ENCODE data around the gene PDE1C. TPM values are rescaled to one million over a fixed set of nuclear protein-coding genes. Genes with fewer than 3 reads are reported as not detected.
A peak's percentile ranks its signal among the peaks of the same experiment; 100 is the strongest.

PDE1C gene
- total and polyA plus RNA-seq, 2 donors, result 2.4 to 3.1 TPM

DNA sequence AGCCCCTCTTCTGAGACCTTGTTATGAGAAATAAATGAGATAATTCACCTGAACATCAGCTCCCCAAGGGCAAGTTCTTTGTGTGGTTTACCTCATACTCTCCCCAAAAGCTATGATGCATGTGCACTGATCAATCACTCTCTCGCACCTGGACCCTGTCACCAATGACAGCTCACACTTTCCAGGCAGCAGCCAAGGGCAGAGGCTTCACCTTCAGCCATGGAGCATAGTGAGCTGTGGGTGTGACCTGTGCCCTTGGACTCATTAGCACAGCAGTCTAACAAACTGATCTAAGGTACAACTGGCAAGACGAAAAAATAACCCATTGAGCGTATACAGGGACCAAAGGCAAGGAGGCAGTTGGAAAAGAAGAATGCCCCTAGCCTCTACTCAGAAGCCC, 17.0 kb downstream of the PDE1C start:
- H3K36me3 ChIP-seq (ENCODE audit: control insufficient read depth in 2 of 2, insufficient read depth in 2 of 2, low read length in 1 of 2), result no peaks in the 10 kb centered on the region
- no peak overlapping the region for H3K4me3 ChIP-seq (ENCODE audit: low read length in 2 of 2)
- no peak overlapping the region for H3K27ac ChIP-seq (ENCODE audit: low read depth in 1 of 2, low read length in 1 of 2)
- no peaks in the 10 kb centered on the region for H3K4me1 ChIP-seq (ENCODE audit: control insufficient read depth in 2 of 2, insufficient read depth in 2 of 2, low read length in 2 of 2)
- H3K9me3 ChIP-seq (ENCODE audit: control insufficient read depth in 2 of 2, insufficient read depth in 1 of 2, low read length in 1 of 2), result no peaks in the 10 kb centered on the region
- 98% methylated on average over 3 of the region's 3 CpGs for WGBS
- DNase-seq (ENCODE audit: low read depth in 6 of 9, low spot score in 9 of 9), result no peak
- H3K27me3 ChIP-seq (ENCODE audit: control insufficient read depth in 2 of 2, insufficient read depth in 1 of 2, low read length in 1 of 2), result no peaks in the 10 kb centered on the region

DNA sequence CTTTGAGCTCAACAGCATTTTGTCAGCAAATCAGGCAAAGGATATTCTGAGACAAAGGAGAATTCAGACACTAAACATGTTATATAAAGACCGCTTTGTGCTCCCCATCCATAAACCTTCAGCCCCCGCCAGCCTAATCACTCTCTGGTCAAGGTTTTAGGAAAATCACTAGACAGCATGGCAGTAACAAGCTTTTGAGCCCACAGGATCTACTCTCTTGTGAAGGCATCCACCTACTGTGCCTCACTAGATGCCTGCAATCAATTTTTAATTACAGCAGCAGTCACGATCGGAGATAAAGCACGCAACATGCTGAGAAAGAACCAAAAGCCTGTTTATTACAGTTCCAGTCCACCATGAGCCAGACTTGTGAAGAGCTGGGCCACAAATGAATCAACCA, 19.1 kb downstream of the PDE1C start:
- no peaks in the 10 kb centered on the region for H3K9me3 ChIP-seq (ENCODE audit: control insufficient read depth in 2 of 2, insufficient read depth in 1 of 2, low read length in 1 of 2)
- no peak overlapping the region for H3K27ac ChIP-seq (ENCODE audit: low read depth in 1 of 2, low read length in 1 of 2)
- no peaks in the 10 kb centered on the region for H3K36me3 ChIP-seq (ENCODE audit: control insufficient read depth in 2 of 2, insufficient read depth in 2 of 2, low read length in 1 of 2)
- H3K27me3 ChIP-seq (ENCODE audit: control insufficient read depth in 2 of 2, insufficient read depth in 1 of 2, low read length in 1 of 2), result no peaks in the 10 kb centered on the region
- 95% methylated on average over 5 of the region's 5 CpGs for WGBS
- DNase-seq (ENCODE audit: low read depth in 6 of 9, low spot score in 9 of 9), result no peak
- no peak overlapping the region for H3K4me3 ChIP-seq (ENCODE audit: low read length in 2 of 2)
- H3K4me1 ChIP-seq (ENCODE audit: control insufficient read depth in 2 of 2, insufficient read depth in 2 of 2, low read length in 2 of 2), result no peaks in the 10 kb centered on the region

DNA sequence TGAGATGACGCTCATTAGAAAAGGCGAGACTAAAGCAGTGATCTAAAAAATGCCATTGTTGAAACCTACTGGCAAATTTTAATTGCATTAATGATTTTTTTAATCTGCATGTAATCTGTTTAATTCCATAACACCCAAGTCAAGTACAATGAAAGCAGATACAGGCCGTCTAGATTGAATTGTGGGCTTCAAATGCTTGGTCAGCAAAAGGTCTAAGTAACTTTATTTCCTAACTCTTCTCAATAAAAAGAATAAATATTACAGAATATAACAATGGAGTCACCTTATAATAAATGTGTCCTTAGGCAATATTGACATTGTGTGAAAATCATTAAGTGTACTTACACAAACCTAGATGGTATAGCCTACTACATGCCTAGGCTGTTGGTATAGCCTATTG, 20.6 kb downstream of the PDE1C start:
- no peak for DNase-seq (ENCODE audit: low read depth in 6 of 9, low spot score in 9 of 9)
- Histone ChIP-seq H3K4me3 (ENCODE audit: low read length in 2 of 2) (no peak overlapping the region), H3K36me3 (ENCODE audit: control insufficient read depth in 2 of 2, insufficient read depth in 2 of 2, low read length in 1 of 2) (no peaks in the 10 kb centered on the region), H3K27ac (ENCODE audit: low read depth in 1 of 2, low read length in 1 of 2) (peak overlapping the region in 1 of 2 donors; percentile 42), H3K4me1 (ENCODE audit: control insufficient read depth in 2 of 2, insufficient read depth in 2 of 2, low read length in 2 of 2) (no peaks in the 10 kb centered on the region), H3K27me3 (ENCODE audit: control insufficient read depth in 2 of 2, insufficient read depth in 1 of 2, low read length in 1 of 2) (no peaks in the 10 kb centered on the region), H3K9me3 (ENCODE audit: control insufficient read depth in 2 of 2, insufficient read depth in 1 of 2, low read length in 1 of 2) (no peaks in the 10 kb centered on the region)
- WGBS, result 80% methylated on average over 3 of the region's 3 CpGs

DNA sequence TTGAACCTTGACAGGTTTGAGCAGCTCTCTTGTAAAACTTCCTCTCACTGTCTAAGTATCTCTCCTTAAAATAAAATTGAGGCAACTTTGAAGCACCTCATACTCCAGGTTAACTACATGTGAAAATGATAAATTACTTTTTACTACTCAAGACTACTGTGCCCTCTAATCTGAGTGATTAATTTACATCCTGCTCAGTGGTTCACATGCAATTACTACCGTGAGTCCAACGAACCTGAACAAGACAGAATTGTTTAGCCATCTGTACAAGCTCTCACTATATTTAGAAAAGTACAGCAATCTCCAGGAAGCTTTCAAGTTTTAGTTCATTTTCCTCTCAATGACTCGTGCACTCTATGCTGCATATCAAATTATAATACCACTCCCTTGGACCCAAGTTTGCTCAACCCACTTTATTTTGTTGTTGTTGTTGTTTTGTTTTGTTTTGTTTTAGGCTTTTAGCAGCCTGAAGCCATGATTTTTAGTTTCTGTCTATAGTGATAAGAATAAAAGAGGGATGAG, 21.2 kb downstream of the PDE1C start:
- Histone ChIP-seq H3K4me1 (ENCODE audit: control insufficient read depth in 2 of 2, insufficient read depth in 2 of 2, low read length in 2 of 2) (no peaks in the 10 kb centered on the region), H3K27me3 (ENCODE audit: control insufficient read depth in 2 of 2, insufficient read depth in 1 of 2, low read length in 1 of 2) (no peaks in the 10 kb centered on the region), H3K4me3 (ENCODE audit: low read length in 2 of 2) (no peak overlapping the region), H3K9me3 (ENCODE audit: control insufficient read depth in 2 of 2, insufficient read depth in 1 of 2, low read length in 1 of 2) (no peaks in the 10 kb centered on the region), H3K36me3 (ENCODE audit: control insufficient read depth in 2 of 2, insufficient read depth in 2 of 2, low read length in 1 of 2) (no peaks in the 10 kb centered on the region), H3K27ac (ENCODE audit: low read depth in 1 of 2, low read length in 1 of 2) (peak overlapping the region in 1 of 2 donors; percentile 42)
- 5% methylated on average over 3 of the region's 3 CpGs for WGBS
- no peak for DNase-seq (ENCODE audit: low read depth in 6 of 9, low spot score in 9 of 9)

DNA sequence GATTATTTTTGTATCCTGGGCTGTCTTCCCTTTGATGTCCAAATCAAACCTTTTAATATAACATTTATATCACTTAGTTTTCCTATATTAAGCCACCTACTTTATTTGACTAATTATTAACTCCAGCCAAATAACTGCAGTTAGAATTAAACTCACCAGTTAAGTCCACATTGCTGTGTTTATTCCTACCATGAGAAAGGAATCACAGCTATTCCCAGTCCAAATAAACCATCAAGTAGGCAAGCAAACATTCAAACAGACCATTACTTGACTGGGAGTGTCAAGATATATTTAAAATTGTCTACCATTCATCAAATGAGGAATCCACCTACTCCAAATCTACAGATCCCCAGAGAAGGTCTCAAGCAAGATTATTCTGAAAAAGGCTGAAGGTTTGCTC, 22.4 kb downstream of the PDE1C start:
- no peak for DNase-seq (ENCODE audit: low read depth in 6 of 9, low spot score in 9 of 9)
- Histone ChIP-seq H3K27me3 (ENCODE audit: control insufficient read depth in 2 of 2, insufficient read depth in 1 of 2, low read length in 1 of 2) (no peaks in the 10 kb centered on the region), H3K4me3 (ENCODE audit: low read length in 2 of 2) (no peak overlapping the region), H3K4me1 (ENCODE audit: control insufficient read depth in 2 of 2, insufficient read depth in 2 of 2, low read length in 2 of 2) (no peaks in the 10 kb centered on the region), H3K9me3 (ENCODE audit: control insufficient read depth in 2 of 2, insufficient read depth in 1 of 2, low read length in 1 of 2) (no peaks in the 10 kb centered on the region), H3K36me3 (ENCODE audit: control insufficient read depth in 2 of 2, insufficient read depth in 2 of 2, low read length in 1 of 2) (no peaks in the 10 kb centered on the region), H3K27ac (ENCODE audit: low read depth in 1 of 2, low read length in 1 of 2) (no peak overlapping the region)

DNA sequence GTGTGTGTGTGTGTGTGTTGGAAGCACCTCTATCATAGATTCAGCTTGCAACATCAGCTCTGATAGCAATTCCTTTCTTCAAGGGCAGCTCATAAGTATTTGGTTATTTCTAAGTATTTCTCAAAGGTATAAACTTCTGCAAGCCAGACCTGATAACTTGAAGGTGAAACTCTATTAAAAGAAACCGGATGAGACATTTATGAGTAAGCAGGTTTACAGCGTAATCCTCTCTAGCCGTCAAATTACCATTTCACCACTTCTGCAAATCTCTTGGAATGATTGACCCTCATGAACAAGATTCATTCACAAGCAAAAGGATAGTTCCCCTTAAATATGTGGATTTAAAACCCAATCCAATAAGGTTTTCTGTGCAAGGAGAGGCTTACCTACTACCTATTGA, 23.1 kb downstream of the PDE1C start:
- no peak for DNase-seq (ENCODE audit: low read depth in 6 of 9, low spot score in 9 of 9)
- no peak overlapping the region for H3K27ac ChIP-seq (ENCODE audit: low read depth in 1 of 2, low read length in 1 of 2)
- WGBS, result 81% methylated on average over 3 of the region's 3 CpGs

DNA sequence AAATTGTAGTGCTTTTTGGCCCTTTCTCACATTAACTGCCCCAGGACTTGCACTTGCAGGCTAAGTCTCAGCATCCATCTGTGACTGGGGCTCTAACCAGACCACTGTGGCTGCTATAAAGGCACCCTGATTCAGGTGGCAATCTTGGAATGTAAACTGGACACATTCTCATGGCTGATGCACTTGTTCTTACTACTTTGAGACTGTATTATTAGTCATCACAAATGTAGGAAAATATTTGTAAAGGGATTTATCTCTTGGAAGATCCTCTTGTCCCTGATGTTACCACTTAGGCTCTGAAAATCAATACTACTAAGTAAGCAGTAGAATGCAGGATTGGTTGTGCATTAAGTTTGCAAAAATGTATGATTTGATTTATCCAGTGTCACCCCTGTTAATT, 25.0 kb downstream of the PDE1C start:
- no peaks in the 10 kb centered on the region for H3K4me1 ChIP-seq (ENCODE audit: control insufficient read depth in 2 of 2, insufficient read depth in 2 of 2, low read length in 2 of 2)
- H3K9me3 ChIP-seq (ENCODE audit: control insufficient read depth in 2 of 2, insufficient read depth in 1 of 2, low read length in 1 of 2), result no peaks in the 10 kb centered on the region
- no peak for DNase-seq (ENCODE audit: low read depth in 6 of 9, low spot score in 9 of 9)
- H3K27me3 ChIP-seq (ENCODE audit: control insufficient read depth in 2 of 2, insufficient read depth in 1 of 2, low read length in 1 of 2), result no peaks in the 10 kb centered on the region
- no peak overlapping the region for H3K4me3 ChIP-seq (ENCODE audit: low read length in 2 of 2)
- no peaks in the 10 kb centered on the region for H3K36me3 ChIP-seq (ENCODE audit: control insufficient read depth in 2 of 2, insufficient read depth in 2 of 2, low read length in 1 of 2)
- H3K27ac ChIP-seq (ENCODE audit: low read depth in 1 of 2, low read length in 1 of 2), result no peak overlapping the region

More for the DNA sequence above, 23.1 kb downstream of the PDE1C start:
- Histone ChIP-seq H3K4me3 (ENCODE audit: low read length in 2 of 2) (no peak overlapping the region), H3K9me3 (ENCODE audit: control insufficient read depth in 2 of 2, insufficient read depth in 1 of 2, low read length in 1 of 2) (no peaks in the 10 kb centered on the region), H3K4me1 (ENCODE audit: control insufficient read depth in 2 of 2, insufficient read depth in 2 of 2, low read length in 2 of 2) (no peaks in the 10 kb centered on the region), H3K36me3 (ENCODE audit: control insufficient read depth in 2 of 2, insufficient read depth in 2 of 2, low read length in 1 of 2) (no peaks in the 10 kb centered on the region), H3K27me3 (ENCODE audit: control insufficient read depth in 2 of 2, insufficient read depth in 1 of 2, low read length in 1 of 2) (no peaks in the 10 kb centered on the region)

DNA sequence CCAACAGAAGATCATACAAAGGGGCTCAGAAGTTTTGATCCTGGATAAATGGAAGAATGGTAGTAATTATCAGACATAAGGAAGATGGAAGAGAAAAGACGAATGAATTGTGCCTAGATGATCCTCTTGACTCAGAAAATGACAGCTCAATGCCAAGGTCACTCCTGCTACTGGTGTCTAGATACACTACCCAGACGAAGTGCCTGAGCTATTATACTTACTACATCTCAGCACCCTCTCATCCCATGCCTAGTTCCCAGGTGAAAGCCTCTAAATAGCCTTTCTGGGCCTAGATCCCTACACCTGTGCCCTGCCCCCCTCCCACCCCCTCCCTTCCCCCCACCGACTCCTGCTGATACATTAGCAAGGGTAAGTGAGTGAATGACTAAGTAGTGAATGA, 25.5 kb downstream of the PDE1C start:
- H3K36me3 ChIP-seq (ENCODE audit: control insufficient read depth in 2 of 2, insufficient read depth in 2 of 2, low read length in 1 of 2), result no peaks in the 10 kb centered on the region
- DNase-seq (ENCODE audit: low read depth in 6 of 9, low spot score in 9 of 9), result no peak
- 85% methylated on average over 3 of the region's 3 CpGs for WGBS
- no peaks in the 10 kb centered on the region for H3K4me1 ChIP-seq (ENCODE audit: control insufficient read depth in 2 of 2, insufficient read depth in 2 of 2, low read length in 2 of 2)
- H3K4me3 ChIP-seq (ENCODE audit: low read length in 2 of 2), result no peak overlapping the region
- H3K9me3 ChIP-seq (ENCODE audit: control insufficient read depth in 2 of 2, insufficient read depth in 1 of 2, low read length in 1 of 2), result no peaks in the 10 kb centered on the region
- H3K27me3 ChIP-seq (ENCODE audit: control insufficient read depth in 2 of 2, insufficient read depth in 1 of 2, low read length in 1 of 2), result no peaks in the 10 kb centered on the region
- no peak overlapping the region for H3K27ac ChIP-seq (ENCODE audit: low read depth in 1 of 2, low read length in 1 of 2)

DNA sequence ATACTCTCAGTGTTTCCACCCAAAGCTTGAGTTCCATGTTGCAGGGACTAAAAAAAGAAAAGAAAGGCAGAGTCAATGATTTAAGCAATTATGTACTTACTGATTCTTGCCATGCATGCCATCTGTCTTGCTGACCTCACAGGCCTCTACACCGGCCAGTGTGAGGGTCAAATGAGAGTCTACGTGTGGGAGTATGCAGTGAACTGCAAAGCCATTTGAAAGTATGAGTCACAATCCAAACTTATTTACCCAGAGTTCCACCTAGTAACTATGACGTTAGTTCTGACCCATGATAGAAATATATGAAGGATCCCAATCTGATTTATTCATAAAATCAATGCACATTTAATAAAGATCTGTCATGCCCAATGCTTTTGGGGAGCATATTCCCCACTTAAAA, 26.5 kb downstream of the PDE1C start:
- H3K9me3 ChIP-seq (ENCODE audit: control insufficient read depth in 2 of 2, insufficient read depth in 1 of 2, low read length in 1 of 2), result no peaks in the 10 kb centered on the region
- H3K4me1 ChIP-seq (ENCODE audit: control insufficient read depth in 2 of 2, insufficient read depth in 2 of 2, low read length in 2 of 2), result no peaks in the 10 kb centered on the region
- 93% methylated on average over 3 of the region's 3 CpGs for WGBS
- H3K27ac ChIP-seq (ENCODE audit: low read depth in 1 of 2, low read length in 1 of 2), result no peak overlapping the region
- H3K36me3 ChIP-seq (ENCODE audit: control insufficient read depth in 2 of 2, insufficient read depth in 2 of 2, low read length in 1 of 2), result no peaks in the 10 kb centered on the region
- no peak overlapping the region for H3K4me3 ChIP-seq (ENCODE audit: low read length in 2 of 2)
- DNase-seq (ENCODE audit: low read depth in 6 of 9, low spot score in 9 of 9), result no peak
- no peaks in the 10 kb centered on the region for H3K27me3 ChIP-seq (ENCODE audit: control insufficient read depth in 2 of 2, insufficient read depth in 1 of 2, low read length in 1 of 2)

DNA sequence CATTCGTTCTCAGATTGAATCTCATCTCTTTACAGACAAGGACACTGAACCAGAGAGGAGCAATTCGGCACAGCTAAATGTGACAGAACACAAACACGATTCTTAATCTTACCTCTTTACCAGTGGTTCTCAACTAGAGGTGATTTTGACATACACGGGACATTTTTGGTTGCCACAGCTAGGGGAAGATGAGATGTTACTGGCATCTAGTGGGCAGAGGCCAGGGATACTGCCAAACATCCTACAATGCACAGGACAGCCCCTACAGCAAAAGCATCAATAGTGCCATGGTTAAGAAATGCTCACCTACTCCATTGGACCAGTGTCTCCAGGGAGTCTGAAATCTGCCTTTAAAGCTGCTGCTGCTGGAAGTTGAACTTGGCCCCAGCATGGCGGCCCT, 27.3 kb downstream of the PDE1C start:
- no peaks in the 10 kb centered on the region for H3K27me3 ChIP-seq (ENCODE audit: control insufficient read depth in 2 of 2, insufficient read depth in 1 of 2, low read length in 1 of 2)
- H3K4me3 ChIP-seq (ENCODE audit: low read length in 2 of 2), result no peak overlapping the region
- WGBS, result 90% methylated on average over 5 of the region's 5 CpGs
- H3K4me1 ChIP-seq (ENCODE audit: control insufficient read depth in 2 of 2, insufficient read depth in 2 of 2, low read length in 2 of 2), result no peaks in the 10 kb centered on the region
- DNase-seq (ENCODE audit: low read depth in 6 of 9, low spot score in 9 of 9), result no peak
- H3K27ac ChIP-seq (ENCODE audit: low read depth in 1 of 2, low read length in 1 of 2), result no peak overlapping the region
- H3K36me3 ChIP-seq (ENCODE audit: control insufficient read depth in 2 of 2, insufficient read depth in 2 of 2, low read length in 1 of 2), result no peaks in the 10 kb centered on the region
- no peaks in the 10 kb centered on the region for H3K9me3 ChIP-seq (ENCODE audit: control insufficient read depth in 2 of 2, insufficient read depth in 1 of 2, low read length in 1 of 2)
